Neuronal stem cell (in vitro differentiated cells): Measurements from ENCODE around the gene PTPRM.

Experiments
- DNase-seq: peaks from one replicate; pipeline ENCODE4 v3.0.0-alpha.2; 2013; ENCODE audit warnings: low spot score
- H2AFZ ChIP-seq: one replicate; pipeline ENCODE4 v1.6.1; 2013; ENCODE audit warnings: mild to moderate bottlenecking, low read length, inconsistent platforms
- H2AK5ac ChIP-seq: 2 replicates; pipeline ENCODE4 v1.6.1; 2013; ENCODE audit warnings: low read depth, mild to moderate bottlenecking, inconsistent platforms, low read length, moderate library complexity, mixed read lengths
- H2BK120ac ChIP-seq: 2 replicates; pipeline ENCODE4 v1.6.1; 2013; ENCODE audit warnings: low read depth, mild to moderate bottlenecking, inconsistent platforms, low read length, moderate library complexity, mixed read lengths
- H2BK12ac ChIP-seq: one replicate; pipeline ENCODE4 v1.6.1; 2013; ENCODE audit warnings: low read length, inconsistent platforms
- H2BK15ac ChIP-seq: 2 replicates; pipeline ENCODE4 v1.6.1; 2013; ENCODE audit warnings: mild to moderate bottlenecking, low read length, inconsistent platforms, mixed read lengths
- H2BK5ac ChIP-seq: one replicate; pipeline ENCODE4 v1.6.1; 2013; ENCODE audit warnings: inconsistent platforms, mild to moderate bottlenecking, low read length, moderate library complexity
- H3K14ac ChIP-seq: one replicate; pipeline ENCODE4 v1.6.1; 2013; ENCODE audit warnings: low read length, inconsistent platforms
- H3K18ac ChIP-seq: 2 replicates; pipeline ENCODE4 v1.6.1; 2013; ENCODE audit warnings: low read length, inconsistent platforms
- H3K23ac ChIP-seq: 2 replicates; pipeline ENCODE4 v1.6.1; 2013; ENCODE audit warnings: low read depth, mild to moderate bottlenecking, mixed read lengths, low read length, inconsistent platforms; ENCODE audit not compliant: poor library complexity
- H3K27ac ChIP-seq: replicated peaks from 3 replicates; pipeline ENCODE4 v1.5.1; 2013; ENCODE audit warnings: low read length, inconsistent platforms
- H3K27me3 ChIP-seq, 3 experiments: 2 replicates each; pipeline ENCODE4 v1.6.1; 2013; ENCODE audit warnings: low read length in 3 of 3, mild to moderate bottlenecking in 2 of 3, inconsistent platforms in 1 of 3, low read depth in 1 of 3, mixed read lengths in 1 of 3, moderate library complexity in 1 of 3; ENCODE audit not compliant: control insufficient read depth in 3 of 3, insufficient read depth in 3 of 3
- H3K36me3 ChIP-seq, 2 donors: replicated peaks in 1 of 2; 2 replicates each; pipeline ENCODE4 v1.6.1; 2013; ENCODE audit warnings: low read length in 2 of 2; ENCODE audit not compliant: control insufficient read depth in 2 of 2, insufficient read depth in 2 of 2
- H3K4ac ChIP-seq: 2 replicates; pipeline ENCODE4 v1.6.1; 2013; ENCODE audit warnings: inconsistent platforms, mild to moderate bottlenecking, low read length, moderate library complexity
- H3K4me1 ChIP-seq, 2 donors: 1 replicate in 1 of 2; 2 replicates in 1 of 2; pipeline ENCODE4 v1.6.1; 2013; ENCODE audit warnings: low read length in 2 of 2, low read depth in 1 of 2; ENCODE audit not compliant: control insufficient read depth in 2 of 2, insufficient read depth in 1 of 2
- H3K4me2 ChIP-seq: one replicate; pipeline ENCODE4 v1.6.1; 2013; ENCODE audit warnings: mild to moderate bottlenecking, low read length, inconsistent platforms; ENCODE audit not compliant: insufficient read depth, poor library complexity, severe bottlenecking
- H3K4me3 ChIP-seq, 2 donors: 2 replicates each; pipeline ENCODE4 v1.5.1; 2013; ENCODE audit warnings: low read length in 2 of 2, mild to moderate bottlenecking in 2 of 2, inconsistent platforms in 1 of 2, moderate library complexity in 1 of 2
- H3K79me1 ChIP-seq: one replicate; pipeline ENCODE4 v1.6.1; 2013; ENCODE audit warnings: low read depth, mild to moderate bottlenecking, inconsistent platforms, low read length, moderate library complexity
- H3K9ac ChIP-seq: one replicate; pipeline ENCODE4 v1.6.1; 2013; ENCODE audit warnings: mild to moderate bottlenecking, low read depth, low read length, inconsistent platforms; ENCODE audit not compliant: poor library complexity
- H3K9me3 ChIP-seq, 2 donors: replicated peaks in 1 of 2; 2 replicates each; pipeline versions ENCODE3 to v1.6.1; 2013; ENCODE audit warnings: low read length in 2 of 2, mild to moderate bottlenecking in 2 of 2, inconsistent platforms in 1 of 2, low read depth in 1 of 2, mixed read lengths in 1 of 2, moderate library complexity in 1 of 2; ENCODE audit not compliant: control insufficient read depth in 2 of 2, insufficient read depth in 1 of 2
- H4K8ac ChIP-seq: one replicate; pipeline ENCODE4 v1.6.1; 2013; ENCODE audit warnings: low read depth, mild to moderate bottlenecking, inconsistent platforms, low read length, moderate library complexity
- H4K91ac ChIP-seq: one replicate; pipeline ENCODE4 v1.6.1; 2013; ENCODE audit warnings: low read length, low read depth, mild to moderate bottlenecking, inconsistent platforms; ENCODE audit not compliant: poor library complexity
- WGBS, 2 donors: extraction: QIAGEN DNeasy Blood & Tissue Kit; methylation state at CpG; one replicate each; pipeline ENCODE4 v1.1.7; 2013; ENCODE audit warnings: missing lambda C conversion rate in 2 of 2, mixed read lengths in 1 of 2; ENCODE audit not compliant: insufficient read length in 2 of 2, insufficient replicate concordance in 1 of 2; ENCODE audit errors: extremely low coverage in 2 of 2; 5-methylcytosine and 5-hydroxymethylcytosine counted together

Gene PTPRM

DNA sequence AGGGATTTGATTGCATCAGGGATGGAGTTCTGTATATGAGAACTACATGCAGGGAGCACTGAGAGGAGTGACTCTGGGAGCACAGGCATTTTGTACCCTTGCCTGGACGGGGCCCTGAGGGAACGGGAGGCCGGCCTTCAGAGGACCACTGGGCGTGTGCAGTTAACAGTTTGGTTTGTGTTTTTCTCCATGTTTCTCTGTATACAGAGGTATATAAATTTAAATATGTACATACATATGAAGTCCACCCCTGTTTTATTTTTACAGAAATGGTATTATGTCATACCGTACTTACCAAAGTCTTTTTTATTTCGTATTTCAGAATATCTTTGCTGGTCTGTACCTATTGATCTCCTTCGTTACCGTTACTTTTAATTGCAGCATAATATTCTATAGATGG is 111.3 kb downstream of the PTPRM start:
- Histone ChIP-seq H2BK12ac (no peak overlapping the region), H3K79me1 (no peaks in the 10 kb centered on the region), H4K8ac (no peak overlapping the region), H3K23ac (no peak overlapping the region), H2AK5ac (no peak overlapping the region), H2BK120ac (no peak overlapping the region), H3K4me3 (no peak overlapping the region), H3K4me1 (no peaks in the 10 kb centered on the region), H3K18ac (no peak overlapping the region), H3K27ac (no peak overlapping the region), H3K27me3 (no peaks in the 10 kb centered on the region), H2AFZ (no peak overlapping the region), H2BK5ac (no peak overlapping the region), H3K9me3 (no peaks in the 10 kb centered on the region), H4K91ac (no peak overlapping the region), H3K4me2 (no peak overlapping the region), H3K9ac (no peak overlapping the region), H3K36me3 (peaks cover 0 to 2% of the 10 kb centered on the region in 2 donors), H3K14ac (no peak overlapping the region), H2BK15ac (no peak overlapping the region), H3K4ac (no peak overlapping the region)
- WGBS, 2 donors: no CpG with 5 or more reads among the region's 8 CpGs
- no peak for DNase-seq

DNA sequence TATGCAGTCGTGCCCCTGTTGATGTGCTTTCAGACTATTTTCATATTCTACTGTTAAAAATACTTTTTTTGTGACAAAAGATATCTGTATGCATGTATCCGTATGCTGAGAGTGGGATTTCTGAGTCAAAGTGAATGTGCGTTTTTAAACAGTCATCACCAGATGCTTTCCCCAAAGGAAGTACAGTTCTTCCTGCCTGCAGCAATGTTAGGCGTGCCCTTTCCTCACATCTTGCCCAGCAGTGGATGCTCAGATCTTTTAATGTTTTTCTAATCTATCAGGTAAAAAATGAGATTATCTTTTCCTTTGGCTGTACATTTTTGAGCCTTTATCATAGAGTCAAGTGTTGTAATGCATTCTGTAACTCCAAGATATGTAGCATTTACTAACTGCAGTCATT is 111.7 kb downstream of the PTPRM start:
- Histone ChIP-seq H4K91ac (no peak overlapping the region), H2BK12ac (no peak overlapping the region), H3K14ac (no peak overlapping the region), H3K4me1 (peaks cover 0 to 2% of the 10 kb centered on the region in 2 donors), H3K4ac (no peak overlapping the region), H3K4me2 (no peak overlapping the region), H4K8ac (no peak overlapping the region), H2AFZ (no peak overlapping the region), H3K27me3 (no peaks in the 10 kb centered on the region), H3K27ac (no peak overlapping the region), H2BK15ac (no peak overlapping the region), H2AK5ac (no peak overlapping the region), H3K9me3 (no peaks in the 10 kb centered on the region), H3K4me3 (no peak overlapping the region), H3K23ac (no peak overlapping the region), H3K18ac (no peak overlapping the region), H2BK5ac (no peak overlapping the region), H3K9ac (no peak overlapping the region), H3K36me3 (peaks cover 0 to 2% of the 10 kb centered on the region in 2 donors), H2BK120ac (no peak overlapping the region), H3K79me1 (no peaks in the 10 kb centered on the region)
- WGBS, 2 donors: no CpG with 5 or more reads among the region's 4 CpGs
- no peak for DNase-seq

DNA sequence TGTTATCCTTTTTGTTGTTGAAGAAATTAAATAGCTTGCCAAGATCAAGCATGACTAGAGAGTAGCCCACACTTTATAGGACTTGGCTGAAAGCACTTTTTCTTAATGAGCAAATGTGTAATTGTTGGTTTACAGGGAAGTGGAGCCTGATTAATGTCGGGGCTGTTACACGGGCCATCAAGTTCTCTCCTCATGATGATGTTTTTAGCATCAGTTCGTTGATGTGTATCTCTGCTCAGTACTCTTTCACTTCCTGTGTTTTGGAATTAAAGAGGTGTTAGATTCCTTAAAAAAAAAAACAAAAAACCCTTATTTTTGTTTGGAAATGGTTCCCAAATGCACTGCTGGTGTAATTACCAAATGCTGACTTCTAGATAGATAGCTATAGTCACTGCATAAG is 114.2 kb downstream of the PTPRM start:
- H3K14ac ChIP-seq: no peak overlapping the region

DNA sequence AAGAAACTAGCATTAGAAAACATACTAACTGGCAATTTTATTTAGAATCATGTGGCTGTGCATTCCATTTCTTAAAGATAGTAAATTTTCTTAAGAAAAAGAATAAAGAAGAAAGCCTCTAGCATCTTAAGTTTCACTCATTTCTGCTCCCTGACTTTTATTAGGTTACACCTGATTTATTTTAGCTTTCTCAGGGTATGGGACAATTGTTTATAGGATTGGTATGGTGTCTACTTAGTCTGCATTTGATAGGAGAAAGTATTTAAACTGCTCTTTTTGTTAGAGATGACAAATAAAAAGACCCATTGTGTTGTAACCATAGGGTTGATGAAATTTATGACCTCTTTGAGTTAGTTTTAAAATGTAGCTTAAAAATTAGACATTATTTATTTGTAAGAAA is 115.2 kb downstream of the PTPRM start:
- no peak overlapping the region for H3K4ac ChIP-seq
- H3K79me1 ChIP-seq: no peaks in the 10 kb centered on the region
- H4K8ac ChIP-seq: no peak overlapping the region
- no peak overlapping the region for H2BK12ac ChIP-seq
- H2BK15ac ChIP-seq: no peak overlapping the region
- H3K27ac ChIP-seq: no peak overlapping the region
- no peak overlapping the region for H3K18ac ChIP-seq
- no peak overlapping the region for H2BK5ac ChIP-seq
- H3K36me3 ChIP-seq: peaks cover 0 to 2% of the 10 kb centered on the region in 2 donors
- H3K9me3 ChIP-seq: no peaks in the 10 kb centered on the region
- no peak overlapping the region for H3K23ac ChIP-seq
- no peaks in the 10 kb centered on the region for H3K27me3 ChIP-seq
- no peak overlapping the region for H3K4me2 ChIP-seq
- H2AK5ac ChIP-seq: no peak overlapping the region
- no peak overlapping the region for H2AFZ ChIP-seq
- H3K14ac ChIP-seq: no peak overlapping the region
- H3K4me3 ChIP-seq: no peak overlapping the region
- peaks cover 0 to 2% of the 10 kb centered on the region in 2 donors for H3K4me1 ChIP-seq
- DNase-seq: no peak
- H3K9ac ChIP-seq: no peak overlapping the region
- H4K91ac ChIP-seq: no peak overlapping the region
- no peak overlapping the region for H2BK120ac ChIP-seq

More for the DNA sequence above, 114.2 kb downstream of the PTPRM start:
- no peaks in the 10 kb centered on the region for H3K79me1 ChIP-seq
- H2AK5ac ChIP-seq: no peak overlapping the region
- H3K4me1 ChIP-seq: peaks cover 0 to 2% of the 10 kb centered on the region in 2 donors
- DNase-seq: no peak
- no peak overlapping the region for H4K91ac ChIP-seq
- H3K9me3 ChIP-seq: no peaks in the 10 kb centered on the region
- H2BK120ac ChIP-seq: no peak overlapping the region
- H3K4me2 ChIP-seq: no peak overlapping the region
- no peak overlapping the region for H3K9ac ChIP-seq
- no peak overlapping the region for H2BK5ac ChIP-seq
- no peak overlapping the region for H3K4ac ChIP-seq
- no peak overlapping the region for H2AFZ ChIP-seq
- H3K36me3 ChIP-seq: peaks cover 0 to 2% of the 10 kb centered on the region in 2 donors
- no CpG with 5 or more reads among the region's 3 CpGs for WGBS, 2 donors
- H2BK12ac ChIP-seq: no peak overlapping the region
- no peak overlapping the region for H3K27ac ChIP-seq
- no peak overlapping the region for H3K4me3 ChIP-seq
- no peak overlapping the region for H3K18ac ChIP-seq
- H3K27me3 ChIP-seq: no peaks in the 10 kb centered on the region
- H4K8ac ChIP-seq: no peak overlapping the region
- H3K23ac ChIP-seq: no peak overlapping the region
- no peak overlapping the region for H2BK15ac ChIP-seq
